ENCODE data around the gene MLLT10.

MLLT10 gene

GRCh38 chr10:21751341-21752310, 217.6 kb downstream of the MLLT10 start:
- Mint-ChIP-seq H3K4me3 (no peak overlapping the region), H3K9me3 (no peaks in the 10 kb centered on the region), H3K27me3 (ENCODE audit: low read depth, poor library complexity) (peaks cover 4% of the 10 kb centered on the region), H3K4me1 (peaks cover 71% of the 10 kb centered on the region), H3K27ac (no peak overlapping the region), H3K36me3 (ENCODE audit: low read depth) (peaks cover 5% of the 10 kb centered on the region)
- no peak for DNase-seq
- TF ChIP-seq, protein P1, sequence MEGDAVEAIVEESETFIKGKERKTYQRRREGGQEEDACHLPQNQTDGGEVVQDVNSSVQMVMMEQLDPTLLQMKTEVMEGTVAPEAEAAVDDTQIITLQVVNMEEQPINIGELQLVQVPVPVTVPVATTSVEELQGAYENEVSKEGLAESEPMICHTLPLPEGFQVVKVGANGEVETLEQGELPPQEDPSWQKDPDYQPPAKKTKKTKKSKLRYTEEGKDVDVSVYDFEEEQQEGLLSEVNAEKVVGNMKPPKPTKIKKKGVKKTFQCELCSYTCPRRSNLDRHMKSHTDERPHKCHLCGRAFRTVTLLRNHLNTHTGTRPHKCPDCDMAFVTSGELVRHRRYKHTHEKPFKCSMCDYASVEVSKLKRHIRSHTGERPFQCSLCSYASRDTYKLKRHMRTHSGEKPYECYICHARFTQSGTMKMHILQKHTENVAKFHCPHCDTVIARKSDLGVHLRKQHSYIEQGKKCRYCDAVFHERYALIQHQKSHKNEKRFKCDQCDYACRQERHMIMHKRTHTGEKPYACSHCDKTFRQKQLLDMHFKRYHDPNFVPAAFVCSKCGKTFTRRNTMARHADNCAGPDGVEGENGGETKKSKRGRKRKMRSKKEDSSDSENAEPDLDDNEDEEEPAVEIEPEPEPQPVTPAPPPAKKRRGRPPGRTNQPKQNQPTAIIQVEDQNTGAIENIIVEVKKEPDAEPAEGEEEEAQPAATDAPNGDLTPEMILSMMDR (IDR thresholded peaks at IDR 0.05): no peak

DNA sequence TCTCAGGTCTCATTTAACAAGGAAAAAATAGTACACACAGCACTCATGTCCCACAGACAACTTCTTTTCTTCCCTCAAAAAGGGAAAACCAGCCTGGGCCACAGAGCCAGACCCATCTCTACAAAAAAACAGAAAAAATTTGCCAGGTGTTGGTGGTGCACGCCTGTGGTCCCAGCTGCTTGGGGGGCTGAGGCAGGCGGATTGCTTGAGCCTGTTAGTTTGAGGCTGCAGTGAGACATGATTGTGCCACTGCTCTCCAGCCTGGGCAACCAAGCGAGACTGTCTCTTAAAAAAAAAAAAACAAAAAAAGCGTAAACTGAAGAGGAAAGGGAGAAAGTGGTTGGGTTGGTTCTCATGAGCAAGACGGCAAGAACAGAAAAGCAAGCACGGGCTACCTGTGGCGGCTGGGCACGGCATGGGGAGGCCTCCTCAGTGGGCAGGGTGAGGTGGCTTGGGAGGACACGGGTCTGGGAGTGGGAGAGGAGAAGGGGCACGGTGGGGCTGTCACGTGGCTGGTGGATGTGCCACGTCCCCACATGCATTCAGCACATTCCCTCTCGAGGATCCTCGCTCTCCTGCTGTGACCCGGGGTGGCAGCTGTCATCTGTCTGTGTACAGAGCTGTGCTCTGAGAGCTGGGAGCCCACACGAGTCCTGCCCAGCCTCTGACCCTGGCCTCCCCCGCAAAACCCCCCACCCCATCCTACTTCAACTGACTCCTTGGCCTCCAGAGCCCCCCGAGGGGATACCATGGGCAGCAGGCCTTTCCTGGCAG, 219.7 kb downstream of the MLLT10 start:
- Mint-ChIP-seq H3K4me3 (peak overlapping the region; percentile 20), H3K4me1 (peaks cover 80% of the 10 kb centered on the region), H3K27me3 (ENCODE audit: low read depth, poor library complexity) (peaks cover 4% of the 10 kb centered on the region), H3K9me3 (no peaks in the 10 kb centered on the region), H3K36me3 (ENCODE audit: low read depth) (peaks cover 2% of the 10 kb centered on the region), H3K27ac (peak overlapping the region; percentile 53)
- DNase-seq: no peak
- TF ChIP-seq, protein P1 (IDR thresholded peaks at IDR 0.05): no peak

DNA sequence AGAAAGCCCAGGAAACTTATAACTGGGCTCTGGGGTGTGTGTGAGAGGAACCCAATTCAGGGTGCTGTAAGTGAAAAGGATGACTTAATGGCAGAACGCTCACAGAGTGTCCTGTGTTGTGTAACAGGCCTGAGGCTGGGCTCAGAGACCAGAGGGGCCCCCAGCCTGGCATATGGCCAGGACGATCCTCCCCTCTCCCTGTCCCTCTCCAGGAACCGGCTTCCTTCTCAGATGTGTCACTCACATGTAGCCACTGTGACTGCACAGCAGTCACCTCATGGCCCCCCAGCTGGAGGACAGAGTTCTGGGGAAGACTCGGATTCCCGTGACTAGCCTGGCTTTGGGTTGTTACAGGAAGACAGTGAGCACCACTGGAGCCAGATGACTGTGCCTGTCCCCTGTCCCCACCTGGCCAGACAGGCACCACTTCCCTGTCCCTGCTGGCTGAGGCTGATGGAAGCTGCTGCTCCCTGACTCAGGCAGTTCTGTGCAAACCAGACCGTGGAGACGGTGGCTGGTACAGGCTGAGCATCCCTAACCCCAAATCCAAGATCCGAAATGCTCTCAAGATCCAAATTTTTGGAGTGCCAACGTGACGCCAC, 220.5 kb downstream of the MLLT10 start:
- TF ChIP-seq, protein P1 (IDR thresholded peaks at IDR 0.05): no peak
- peaks cover 83% of the 10 kb centered on the region for H3K4me1 Mint-ChIP-seq
- no peak overlapping the region for H3K4me3 Mint-ChIP-seq
- H3K36me3 Mint-ChIP-seq (ENCODE audit: low read depth): peaks cover 7% of the 10 kb centered on the region
- no peak for DNase-seq
- H3K9me3 Mint-ChIP-seq: no peaks in the 10 kb centered on the region
- H3K27ac Mint-ChIP-seq: peak overlapping the region; percentile 51
- H3K27me3 Mint-ChIP-seq (ENCODE audit: low read depth, poor library complexity): peaks cover 4% of the 10 kb centered on the region

- Mint-ChIP-seq H3K36me3 (ENCODE audit: low read depth) (peaks cover 16% of the 10 kb centered on the region), H3K4me3 (no peak overlapping the region), H3K4me1 (peaks cover 66% of the 10 kb centered on the region), H3K27ac (no peak overlapping the region), H3K9me3 (no peaks in the 10 kb centered on the region), H3K27me3 (ENCODE audit: low read depth, poor library complexity) (peaks cover 8% of the 10 kb centered on the region)
- DNase-seq: no peak
- TF ChIP-seq, protein P1 (IDR thresholded peaks at IDR 0.05): no peak
These were observed 222.7 kb downstream of the MLLT10 start for GRCh38 chr10:21756707-21757106.

DNA sequence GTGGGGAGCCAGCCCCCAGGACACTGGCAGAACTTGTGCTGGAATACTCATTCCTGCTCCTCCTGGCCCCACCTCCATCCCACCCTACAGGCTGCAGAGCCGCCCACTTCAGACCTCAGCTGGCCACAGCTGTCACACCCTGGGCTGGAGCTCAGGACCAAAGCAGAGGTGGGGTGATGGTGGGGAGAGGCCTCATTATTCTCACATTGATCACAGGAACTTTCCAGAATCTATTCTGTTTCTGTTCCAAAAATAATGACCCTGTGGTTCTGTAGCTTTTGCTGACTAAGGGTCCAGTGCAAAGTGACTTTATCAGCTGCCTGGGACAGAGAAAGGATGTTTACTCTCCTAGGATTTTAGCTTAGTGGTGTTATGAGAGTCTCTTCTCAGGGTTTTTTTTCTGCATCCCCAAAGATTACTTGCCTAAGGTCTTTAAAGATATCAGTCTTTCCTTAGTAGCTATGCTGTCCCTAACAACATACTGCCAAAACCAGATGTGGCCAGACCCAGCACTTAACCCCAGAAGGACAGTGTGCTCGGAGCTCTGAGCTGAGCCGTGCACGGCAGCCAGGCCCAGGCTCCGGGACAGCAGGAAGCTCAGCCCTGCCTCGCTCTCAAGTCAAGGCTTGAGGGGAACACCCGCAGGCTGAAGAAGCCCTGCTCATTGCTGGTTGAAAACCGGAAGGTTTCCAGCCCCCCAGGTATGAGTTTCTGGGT, 223.3 kb downstream of the MLLT10 start:
- no peak overlapping the region for H3K27ac Mint-ChIP-seq
- H3K36me3 Mint-ChIP-seq (ENCODE audit: low read depth): peaks cover 16% of the 10 kb centered on the region
- H3K4me3 Mint-ChIP-seq: no peak overlapping the region
- TF ChIP-seq, protein P1 (IDR thresholded peaks at IDR 0.05): no peak
- H3K4me1 Mint-ChIP-seq: peaks cover 61% of the 10 kb centered on the region
- peaks cover 5% of the 10 kb centered on the region for H3K27me3 Mint-ChIP-seq (ENCODE audit: low read depth, poor library complexity)
- no peaks in the 10 kb centered on the region for H3K9me3 Mint-ChIP-seq
- no peak for DNase-seq

Measured in nephron progenitor cell (in vitro differentiated cells).